Measurements from ENCODE around the gene TACC3. TPM values are rescaled to one million over a fixed set of nuclear protein-coding genes. Genes with fewer than 3 reads are reported as not detected.

The TACC3 gene
- total and polyA plus RNA-seq, 7 experiments from 2014 or later, result 70.5 to 165 (median 123) TPM

DNA sequence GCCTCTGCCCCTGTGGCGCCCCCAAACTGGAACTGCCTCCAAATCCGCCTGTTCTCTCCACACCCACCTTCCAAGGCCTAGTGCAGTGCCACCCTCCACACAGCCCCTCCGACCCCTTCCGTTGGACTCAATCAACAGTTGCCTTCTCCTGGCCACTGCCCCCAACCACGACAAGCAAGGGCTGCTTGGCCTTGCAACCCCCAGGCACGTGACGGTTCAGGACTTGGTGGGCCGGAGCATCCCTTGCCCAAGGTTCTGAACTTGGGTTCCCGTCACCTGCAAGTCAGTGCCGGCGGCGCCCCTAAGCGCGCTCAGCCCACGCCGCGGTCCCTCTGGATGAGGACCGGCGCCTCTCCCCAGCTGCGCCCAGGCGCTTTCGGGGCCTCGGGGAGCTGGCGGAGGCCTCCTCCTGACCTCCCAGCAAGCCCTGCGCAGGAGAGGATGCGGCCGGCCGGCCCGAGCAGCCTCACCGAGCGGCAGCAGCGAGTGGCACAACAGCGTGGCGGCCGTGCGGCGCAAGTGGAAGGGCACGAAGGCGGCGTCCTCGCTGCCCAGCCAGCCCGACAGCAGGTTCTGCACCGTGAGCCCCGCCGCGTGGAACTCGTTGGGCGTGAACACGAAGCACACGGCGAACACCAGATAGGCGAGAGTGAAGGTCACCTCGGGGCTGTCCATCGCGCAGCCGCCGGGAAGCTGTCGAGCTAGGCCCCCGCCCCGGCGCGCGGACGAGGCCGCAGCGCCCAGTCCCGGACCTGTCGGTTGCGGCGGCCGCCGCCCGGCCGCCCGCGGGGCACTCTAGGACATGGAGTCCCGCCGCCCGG, 948 bp upstream of the TACC3 start:
- ATAC-seq (peak; percentile 4), DNase-seq (peak; percentile 18 to 63 (median 38))
- peak overlapping the region; percentile 63 for H3K4me3 ChIP-seq (ENCODE audit: low read length)
- Mint-ChIP-seq H3K27ac (peak overlapping the region; percentile 66 to 100 (median 88)), H3K27me3 (no peaks in the 10 kb centered on the region), H3K4me3 (peak overlapping the region; percentile 78 to 97 (median 88)), H3K9me3 (peaks cover 0 to 2% (median 0%) of the 10 kb centered on the region in 11 donors), H3K4me1 (peaks cover 22 to 59% (median 50%) of the 10 kb centered on the region in 7 donors), H3K36me3 (peaks cover 0 to 30% (median 4%) of the 10 kb centered on the region in 5 donors)
- ChIA-PET POLR2A (interaction anchor here (0.9 to 7.4 kb wide), 10 partner anchors 7 to 374 kb away, joined by 3 to 119 read pairs (median 4); partner anchors contain the start of gene SLBP), CTCF (interaction anchor here (0.5 to 3.3 kb wide), 4 partner anchors 9 to 784 kb away, joined by 3 to 13 read pairs (median 4); no protein-coding TSS in a partner anchor)
- peak overlapping the region; percentile 80 for H3K27ac ChIP-seq (ENCODE audit: low read depth, low read length)
- intact Hi-C loops (cut with micrococcal nuclease), result loop anchor here (2.0 to 5.0 kb wide), 5 partner anchors 140 to 1242 kb away; partner anchors contain the start of genes NSD2 (in 2 of the 2), GRK4 (in 1 of the 2), MXD4 (in 1 of the 2) and NOP14 (in 1 of the 2)
- H3K9me3 ChIP-seq (ENCODE audit: control insufficient read depth in 2 of 3, low read length in 3 of 3), result no peaks in the 10 kb centered on the region
- H3K36me3 ChIP-seq (ENCODE audit: control insufficient read depth in 2 of 3, insufficient read depth in 3 of 3, low read length in 3 of 3), result peaks cover 0 to 32% (median 4%) of the 10 kb centered on the region in 3 experiments
- no peaks in the 10 kb centered on the region for H3K27me3 ChIP-seq (ENCODE audit: control insufficient read depth in 2 of 2, insufficient read depth in 2 of 2, low read length in 2 of 2)
- peaks cover 40 to 44% of the 10 kb centered on the region in 2 donors for H3K4me1 ChIP-seq (ENCODE audit: control insufficient read depth in 2 of 2, insufficient read depth in 2 of 2, low read length in 2 of 2)

- CTCF ChIA-PET, result interaction anchor here (1.7 to 9.9 kb wide), 3 partner anchors 9 to 29 kb away, joined by 8 to 212 read pairs (median 16); partner anchors contain the start of gene SLBP
- peak overlapping the region; percentile 70 for H3K4me3 ChIP-seq (ENCODE audit: low read length)
These were observed 587 bp downstream of the TACC3 start for GRCh38 chr4:1721666-1722550.

DNA sequence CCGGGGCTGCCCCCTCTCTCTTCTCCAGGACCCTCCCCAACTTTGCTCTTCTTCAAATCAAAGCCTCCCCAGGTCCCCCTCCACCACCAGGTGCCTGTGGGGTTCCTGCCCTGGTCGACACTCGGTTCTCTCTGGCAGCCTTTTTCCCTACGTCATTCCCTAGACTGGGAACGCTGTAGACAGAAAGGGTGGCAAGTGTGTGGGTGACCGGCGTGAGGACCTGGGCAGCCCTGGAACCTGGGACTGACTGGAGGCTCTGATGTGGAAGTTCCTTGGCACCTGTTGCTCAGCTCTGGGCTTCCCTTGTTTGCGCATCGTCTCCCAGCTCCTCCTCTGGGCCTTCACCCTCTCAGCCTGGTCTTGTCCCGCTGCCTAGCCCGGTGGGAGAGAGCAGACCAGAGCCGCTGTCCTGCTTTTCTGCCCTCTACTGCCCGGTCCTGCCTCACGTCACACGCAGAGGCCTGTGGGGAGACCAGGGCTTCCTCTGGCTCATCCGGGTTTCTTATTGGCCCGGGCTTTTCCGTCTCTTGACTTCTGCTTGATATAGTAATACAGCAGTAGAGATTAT, 1.3 kb downstream of the TACC3 start:
- intact Hi-C loops (cut with micrococcal nuclease), result loop anchor here in 1 of 2 donors (2.0 to 5.0 kb wide), 2 partner anchors 540 to 1240 kb away; partner anchors contain the start of genes GRK4, MXD4 and NOP14
- no peaks in the 10 kb centered on the region for H3K27me3 ChIP-seq (ENCODE audit: control insufficient read depth in 2 of 2, insufficient read depth in 2 of 2, low read length in 2 of 2)
- Mint-ChIP-seq H3K27me3 (no peaks in the 10 kb centered on the region), H3K4me3 (peak overlapping the region; percentile 87 to 97 (median 93)), H3K9me3 (peaks cover 0 to 2% (median 0%) of the 10 kb centered on the region in 11 donors), H3K27ac (peak overlapping the region; percentile 98 to 100 (median 99)), H3K36me3 (peaks cover 5 to 37% (median 8%) of the 10 kb centered on the region in 5 donors), H3K4me1 (peaks cover 40 to 71% (median 63%) of the 10 kb centered on the region in 7 donors)
- ChIA-PET POLR2A (interaction anchor here (0.6 to 7.4 kb wide), 14 partner anchors 10 to 539 kb away, joined by 3 to 119 read pairs (median 4); partner anchors contain the start of genes LETM1, MXD4, NELFA and SLBP), CTCF (interaction anchor here (1.3 to 9.9 kb wide), 4 partner anchors 10 to 30 kb away, joined by 4 to 212 read pairs (median 12); partner anchors contain the start of gene SLBP)
- peak overlapping the region; percentile 70 for H3K4me3 ChIP-seq (ENCODE audit: low read length)
- peaks cover 0 to 28% (median 2%) of the 10 kb centered on the region in 3 experiments for H3K36me3 ChIP-seq (ENCODE audit: control insufficient read depth in 2 of 3, insufficient read depth in 3 of 3, low read length in 3 of 3)
- H3K4me1 ChIP-seq (ENCODE audit: control insufficient read depth in 2 of 2, insufficient read depth in 2 of 2, low read length in 2 of 2), result peaks cover 50 to 58% of the 10 kb centered on the region in 2 donors
- H3K27ac ChIP-seq (ENCODE audit: low read depth, low read length), result peak overlapping the region; percentile 88
- ATAC-seq (no peak), DNase-seq (no peak)
- no peaks in the 10 kb centered on the region for H3K9me3 ChIP-seq (ENCODE audit: control insufficient read depth in 2 of 3, low read length in 3 of 3)

More at GRCh38 chr4:1721666-1722550, 587 bp downstream of the TACC3 start:
- POLR2A ChIA-PET, result interaction anchor here (0.6 to 7.4 kb wide), 11 partner anchors 9 to 376 kb away, joined by 3 to 119 read pairs (median 5); partner anchors contain the start of genes NELFA and SLBP
- Histone ChIP-seq H3K27ac (ENCODE audit: low read depth, low read length) (peak overlapping the region; percentile 88), H3K9me3 (ENCODE audit: control insufficient read depth in 2 of 3, low read length in 3 of 3) (no peaks in the 10 kb centered on the region), H3K4me1 (ENCODE audit: control insufficient read depth in 2 of 2, insufficient read depth in 2 of 2, low read length in 2 of 2) (peaks cover 50 to 58% of the 10 kb centered on the region in 2 donors), H3K27me3 (ENCODE audit: control insufficient read depth in 2 of 2, insufficient read depth in 2 of 2, low read length in 2 of 2) (no peaks in the 10 kb centered on the region), H3K36me3 (ENCODE audit: control insufficient read depth in 2 of 3, insufficient read depth in 3 of 3, low read length in 3 of 3) (peaks cover 0 to 28% (median 2%) of the 10 kb centered on the region in 3 experiments)
- H3K4me3 Mint-ChIP-seq, result peak overlapping the region; percentile 70 to 97 (median 93)
- ATAC-seq, result no peak
- peaks cover 4 to 35% (median 8%) of the 10 kb centered on the region in 5 donors for H3K36me3 Mint-ChIP-seq
- no peaks in the 10 kb centered on the region for H3K27me3 Mint-ChIP-seq
- H3K27ac Mint-ChIP-seq, result peak overlapping the region; percentile 98 to 100 (median 99)
- intact Hi-C loops (cut with micrococcal nuclease), result loop anchor here (1.0 to 5.0 kb wide), 9 partner anchors 10 to 1240 kb away; partner anchors contain the start of genes MXD4 (in 2 of the 2), NSD2 (in 2 of the 2), SLBP (in 2 of the 2) and FAM53A (in 1 of the 2)
- DNase-seq, result no peak
- peaks cover 33 to 63% (median 56%) of the 10 kb centered on the region in 7 donors for H3K4me1 Mint-ChIP-seq
- H3K9me3 Mint-ChIP-seq, result peaks cover 0 to 2% (median 0%) of the 10 kb centered on the region in 11 donors

GRCh38 chr4:1723131-1723801, 1.9 kb downstream of the TACC3 start:
- Histone ChIP-seq H3K36me3 (ENCODE audit: control insufficient read depth in 2 of 3, insufficient read depth in 3 of 3, low read length in 3 of 3) (peaks cover 0 to 28% (median 8%) of the 10 kb centered on the region in 3 experiments), H3K4me1 (ENCODE audit: control insufficient read depth in 2 of 2, insufficient read depth in 2 of 2, low read length in 2 of 2) (peaks cover 50 to 58% of the 10 kb centered on the region in 2 donors), H3K4me3 (ENCODE audit: low read length) (peak overlapping the region; percentile 70), H3K9me3 (ENCODE audit: control insufficient read depth in 2 of 3, low read length in 3 of 3) (no peaks in the 10 kb centered on the region), H3K27ac (ENCODE audit: low read depth, low read length) (peak overlapping the region; percentile 88), H3K27me3 (ENCODE audit: control insufficient read depth in 2 of 2, insufficient read depth in 2 of 2, low read length in 2 of 2) (no peaks in the 10 kb centered on the region)
- peak overlapping the region; percentile 98 to 100 (median 99) for H3K27ac Mint-ChIP-seq
- peaks cover 46 to 76% (median 63%) of the 10 kb centered on the region in 7 donors for H3K4me1 Mint-ChIP-seq
- DNase-seq, result peak in 8 of 9 donors; percentile 55 to 79 (median 73)
- H3K36me3 Mint-ChIP-seq, result peaks cover 5 to 40% (median 8%) of the 10 kb centered on the region in 5 donors
- peaks cover 0 to 2% (median 0%) of the 10 kb centered on the region in 11 donors for H3K9me3 Mint-ChIP-seq
- peak overlapping the region; percentile 87 to 97 (median 93) for H3K4me3 Mint-ChIP-seq
- intact Hi-C loops (cut with micrococcal nuclease), result loop anchor here in 1 of 2 donors (2.0 to 5.0 kb wide), 2 partner anchors 540 to 1239 kb away; partner anchors contain the start of genes GRK4, MXD4 and NOP14
- CTCF ChIA-PET, result interaction anchor here (0.6 to 9.9 kb wide), 5 partner anchors 10 to 31 kb away, joined by 4 to 212 read pairs (median 8); partner anchors contain the start of gene SLBP
- no peaks in the 10 kb centered on the region for H3K27me3 Mint-ChIP-seq
- POLR2A ChIA-PET, result interaction anchor here (0.7 to 7.4 kb wide), 18 partner anchors 10 to 539 kb away, joined by 3 to 119 read pairs (median 4); partner anchors contain the start of genes FAM53A, LETM1, MXD4 and NELFA
- peak; percentile 18 for ATAC-seq

- Mint-ChIP-seq H3K4me1 (peaks cover 52 to 80% (median 56%) of the 10 kb centered on the region in 7 donors), H3K4me3 (peak overlapping the region; percentile 64 to 97 (median 92)), H3K36me3 (peaks cover 8 to 48% (median 14%) of the 10 kb centered on the region in 5 donors), H3K27ac (peak overlapping the region in 7 of 9 donors; percentile 74 to 100 (median 89)), H3K27me3 (no peaks in the 10 kb centered on the region), H3K9me3 (peaks cover 0 to 2% (median 0%) of the 10 kb centered on the region in 11 donors)
- intact Hi-C loops (cut with micrococcal nuclease), result no loop called here
- peaks cover 37 to 54% of the 10 kb centered on the region in 2 donors for H3K4me1 ChIP-seq (ENCODE audit: control insufficient read depth in 2 of 2, insufficient read depth in 2 of 2, low read length in 2 of 2)
- peak overlapping the region; percentile 88 for H3K27ac ChIP-seq (ENCODE audit: low read depth, low read length)
- ATAC-seq (no peak), DNase-seq (no peak)
- no peaks in the 10 kb centered on the region for H3K27me3 ChIP-seq (ENCODE audit: control insufficient read depth in 2 of 2, insufficient read depth in 2 of 2, low read length in 2 of 2)
- no peak overlapping the region for H3K4me3 ChIP-seq (ENCODE audit: low read length)
- POLR2A ChIA-PET, result interaction anchor here (5.5 to 7.4 kb wide), 2 partner anchors 13 to 33 kb away, joined by 86 to 119 read pairs; partner anchors contain the start of gene SLBP
- CTCF ChIA-PET, result interaction anchor here (0.8 to 9.9 kb wide), 4 partner anchors 17 to 42 kb away, joined by 3 to 212 read pairs (median 8); no protein-coding TSS in a partner anchor
- H3K36me3 ChIP-seq (ENCODE audit: control insufficient read depth in 2 of 3, insufficient read depth in 3 of 3, low read length in 3 of 3), result peaks cover 0 to 44% (median 22%) of the 10 kb centered on the region in 3 experiments
- no peaks in the 10 kb centered on the region for H3K9me3 ChIP-seq (ENCODE audit: control insufficient read depth in 2 of 3, low read length in 3 of 3)
These were observed 4.2 kb downstream of the TACC3 start for GRCh38 chr4:1725521-1725920.
